ENCODE measurements around the gene CALHM4.

DNA sequence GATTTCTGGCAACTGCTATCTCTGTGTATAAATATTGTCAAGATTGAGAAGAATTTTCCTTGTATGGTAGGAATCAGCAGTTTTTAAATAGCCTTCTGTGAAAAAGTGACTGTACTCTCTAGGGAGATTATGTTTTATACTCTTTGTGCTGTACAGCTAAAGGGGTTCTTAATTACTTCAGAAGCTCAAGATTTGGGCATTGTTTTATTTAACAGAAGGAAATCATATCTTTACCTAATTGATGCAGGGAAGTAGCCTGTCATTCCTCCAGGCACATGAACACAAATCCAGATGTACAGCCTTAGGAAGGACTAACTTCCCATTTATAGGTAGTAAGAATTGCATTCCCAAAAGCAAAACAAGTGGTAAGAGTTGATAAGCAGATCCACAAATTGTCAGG is 40.8 kb upstream of the CALHM4 start:
- TF ChIP-seq, protein P1, sequence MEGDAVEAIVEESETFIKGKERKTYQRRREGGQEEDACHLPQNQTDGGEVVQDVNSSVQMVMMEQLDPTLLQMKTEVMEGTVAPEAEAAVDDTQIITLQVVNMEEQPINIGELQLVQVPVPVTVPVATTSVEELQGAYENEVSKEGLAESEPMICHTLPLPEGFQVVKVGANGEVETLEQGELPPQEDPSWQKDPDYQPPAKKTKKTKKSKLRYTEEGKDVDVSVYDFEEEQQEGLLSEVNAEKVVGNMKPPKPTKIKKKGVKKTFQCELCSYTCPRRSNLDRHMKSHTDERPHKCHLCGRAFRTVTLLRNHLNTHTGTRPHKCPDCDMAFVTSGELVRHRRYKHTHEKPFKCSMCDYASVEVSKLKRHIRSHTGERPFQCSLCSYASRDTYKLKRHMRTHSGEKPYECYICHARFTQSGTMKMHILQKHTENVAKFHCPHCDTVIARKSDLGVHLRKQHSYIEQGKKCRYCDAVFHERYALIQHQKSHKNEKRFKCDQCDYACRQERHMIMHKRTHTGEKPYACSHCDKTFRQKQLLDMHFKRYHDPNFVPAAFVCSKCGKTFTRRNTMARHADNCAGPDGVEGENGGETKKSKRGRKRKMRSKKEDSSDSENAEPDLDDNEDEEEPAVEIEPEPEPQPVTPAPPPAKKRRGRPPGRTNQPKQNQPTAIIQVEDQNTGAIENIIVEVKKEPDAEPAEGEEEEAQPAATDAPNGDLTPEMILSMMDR (conservative IDR thresholded peaks at IDR 0.05; ENCODE audit: low read length): no peak
- no peak for TF ChIP-seq EZH2phosphoT487 (IDR thresholded peaks at IDR 0.05; ENCODE audit: borderline replicate concordance, low read depth, low read length)
